OCI-LY3 (cell line): Measurements from ENCODE around the gene NEMF.
A peak's percentile ranks its signal among the peaks of the same experiment; 100 is the strongest.
"Not testable (repeated sequence)": the region's sequence is repeated elsewhere in the genome, so short reads cannot be mapped to it uniquely, and the experiment has no call there.

Experiments used
- H2AFZ ChIP-seq: fragments of 200-600, 300-600 bp; shearing (Covaris generic); 2 replicates; pipeline ENCODE4 v1.6.0; 2014; ENCODE audit warnings: antibody characterized with exemption, low read depth, low read length
- H3K27ac ChIP-seq: fragments of 200-600, 300-600 bp; sonication (generic); 2 replicates; pipeline ENCODE4 v1.5.1; 2014; ENCODE audit warnings: mild to moderate bottlenecking, low read length, moderate library complexity, mixed read lengths
- H3K27me3 ChIP-seq: fragments of 200-600, 300-600 bp; sonication (generic); 2 replicates; pipeline ENCODE4 v1.6.1; 2014; ENCODE audit warnings: low read depth, low read length, mixed read lengths
- H3K36me3 ChIP-seq: fragments of 200-600, 300-600 bp; sonication (generic); replicated peaks from 2 replicates; pipeline ENCODE3; 2014; ENCODE audit warnings: low read depth, low read length, mixed read lengths
- H3K4me1 ChIP-seq: fragments of 300-600, 200-600 bp; sonication (generic); 2 replicates; pipeline ENCODE4 v1.6.1; 2014; ENCODE audit warnings: low read length, mixed read lengths
- H3K4me2 ChIP-seq: fragments of 200-600, 300-600 bp; sonication (generic); 2 replicates; pipeline ENCODE4 v1.6.1; 2014; ENCODE audit warnings: low read length, mixed read lengths
- H3K4me3 ChIP-seq: fragments of 300-600, 200-600 bp; sonication (generic); 2 replicates; pipeline ENCODE4 v1.5.1; 2014; ENCODE audit warnings: antibody characterized with exemption, mild to moderate bottlenecking, low read length, moderate library complexity
- H3K79me2 ChIP-seq: fragments of 300-600, 200-600 bp; shearing (Covaris generic); 2 replicates; pipeline ENCODE4 v1.6.1; 2014; ENCODE audit warnings: mild to moderate bottlenecking, low read length, mixed read lengths
- H3K9ac ChIP-seq: fragments of 300-600, 200-600 bp; shearing (Covaris generic); 2 replicates; pipeline ENCODE4 v1.6.0; 2014; ENCODE audit warnings: mild to moderate bottlenecking, low read length, moderate library complexity
- H3K9me3 ChIP-seq: fragments of 200-600, 300-600 bp; shearing (Covaris generic); 2 replicates; pipeline ENCODE4 v1.6.1; 2014; ENCODE audit warnings: low read length, mixed read lengths; ENCODE audit not compliant: insufficient read depth
- H4K20me1 ChIP-seq: fragments of 200-600, 300-600 bp; sonication (generic); 2 replicates; pipeline ENCODE4 v1.6.1; 2016; ENCODE audit warnings: low read length, mixed read lengths; ENCODE audit not compliant: insufficient read depth
- CTCF ChIP-seq: fragments of 200-600, 300-600 bp; sonication (generic); IDR thresholded peaks from 2 replicates; pipeline ENCODE4 v1.5.1; 2014; ENCODE audit warnings: antibody characterized with exemption, low read length, low read depth
- EZH2phosphoT487 ChIP-seq: fragments of 200-600 bp; shearing (Covaris generic); IDR thresholded peaks from 2 replicates; pipeline ENCODE4 v1.6.1; 2018; ENCODE audit warnings: antibody characterized with exemption, mixed run types, low read depth

NEMF gene

DNA sequence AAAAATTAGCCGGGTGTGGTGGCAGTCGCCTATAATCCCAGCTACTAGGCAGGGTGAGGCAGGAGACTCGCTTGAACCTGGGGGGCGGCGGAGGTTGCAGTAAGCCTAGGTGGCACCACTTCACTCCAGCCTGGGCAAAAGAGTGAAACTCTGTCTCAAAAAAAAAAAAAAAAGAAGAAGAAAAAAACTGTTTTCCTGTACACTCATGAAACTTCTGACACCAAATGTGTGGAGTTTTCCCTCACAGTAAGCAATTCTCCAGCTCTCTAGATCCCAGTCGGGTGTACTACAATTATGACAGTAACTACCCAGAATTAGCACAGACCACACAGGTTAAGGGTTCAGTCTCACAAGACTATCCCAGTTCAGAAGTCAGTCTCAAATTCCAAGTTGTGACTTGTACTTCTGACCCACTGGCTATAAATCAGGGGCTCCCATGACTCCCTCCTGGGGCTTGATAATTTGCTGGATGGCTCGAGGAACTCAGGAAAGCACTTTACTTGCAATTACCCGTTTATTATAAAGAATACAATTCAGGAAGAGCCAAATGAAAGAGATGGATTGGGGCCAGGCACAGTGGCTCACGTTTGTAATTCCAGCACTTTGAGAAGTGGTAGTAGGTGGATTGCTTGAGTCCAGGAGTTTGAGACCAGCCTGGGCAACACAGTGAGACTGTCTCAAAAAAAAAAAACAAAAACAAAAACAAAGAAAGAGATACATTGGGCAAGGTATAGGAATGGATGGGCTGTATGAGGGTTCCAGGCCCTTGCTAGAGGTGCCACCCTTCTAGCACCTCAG lies 27.9 kb upstream of the NEMF start:
- no peaks in the 10 kb centered on the region for H3K36me3 ChIP-seq
- no peaks in the 10 kb centered on the region for H3K79me2 ChIP-seq
- H3K9ac ChIP-seq = peak overlapping the region; percentile 55
- TF ChIP-seq CTCF (no peak), EZH2phosphoT487 (no peak)
- H3K27ac ChIP-seq = peak overlapping the region; percentile 48
- H2AFZ ChIP-seq = peak overlapping the region; percentile 73
- no peaks in the 10 kb centered on the region for H4K20me1 ChIP-seq
- peak overlapping the region; percentile 48 for H3K4me3 ChIP-seq
- H3K4me2 ChIP-seq = peak overlapping the region; percentile 42
- no peaks in the 10 kb centered on the region for H3K27me3 ChIP-seq
- no peaks in the 10 kb centered on the region for H3K9me3 ChIP-seq
- peaks cover 22% of the 10 kb centered on the region for H3K4me1 ChIP-seq

GRCh38 chr14:49879646-49880204 lies 27.1 kb upstream of the NEMF start:
- TF ChIP-seq EZH2phosphoT487 (no peak), CTCF (peak; percentile 65)
- no peaks in the 10 kb centered on the region for H3K27me3 ChIP-seq
- H3K4me3 ChIP-seq = peak overlapping the region; percentile 48
- peak overlapping the region; percentile 48 for H3K27ac ChIP-seq
- peak overlapping the region; percentile 42 for H3K4me2 ChIP-seq
- H4K20me1 ChIP-seq = no peaks in the 10 kb centered on the region
- H2AFZ ChIP-seq = peak overlapping the region; percentile 73
- H3K36me3 ChIP-seq = no peaks in the 10 kb centered on the region
- no peaks in the 10 kb centered on the region for H3K9me3 ChIP-seq
- no peaks in the 10 kb centered on the region for H3K79me2 ChIP-seq
- H3K9ac ChIP-seq = peak overlapping the region; percentile 55
- peaks cover 22% of the 10 kb centered on the region for H3K4me1 ChIP-seq

- Histone ChIP-seq H3K4me2 (no peak overlapping the region), H3K4me3 (no peak overlapping the region), H3K36me3 (no peaks in the 10 kb centered on the region), H4K20me1 (no peaks in the 10 kb centered on the region), H3K9me3 (no peaks in the 10 kb centered on the region), H3K27ac (no peak overlapping the region), H2AFZ (no peak overlapping the region), H3K27me3 (no peaks in the 10 kb centered on the region), H3K79me2 (no peaks in the 10 kb centered on the region), H3K9ac (no peak overlapping the region), H3K4me1 (peaks cover 27% of the 10 kb centered on the region)
- TF ChIP-seq EZH2phosphoT487 = no peak
- no peak for TF ChIP-seq CTCF
These were observed 24.1 kb upstream of the NEMF start for GRCh38 chr14:49876563-49877127.

- no peak for TF ChIP-seq CTCF
- no peak for TF ChIP-seq EZH2phosphoT487
- no peaks in the 10 kb centered on the region for H3K79me2 ChIP-seq
- H2AFZ ChIP-seq = no peak overlapping the region
- no peaks in the 10 kb centered on the region for H3K9me3 ChIP-seq
- no peak overlapping the region for H3K9ac ChIP-seq
- no peak overlapping the region for H3K4me3 ChIP-seq
- no peak overlapping the region for H3K4me2 ChIP-seq
- no peaks in the 10 kb centered on the region for H3K27me3 ChIP-seq
- H3K4me1 ChIP-seq = peaks cover 33% of the 10 kb centered on the region
- H4K20me1 ChIP-seq = no peaks in the 10 kb centered on the region
- no peaks in the 10 kb centered on the region for H3K36me3 ChIP-seq
- no peak overlapping the region for H3K27ac ChIP-seq
These were observed 23.1 kb upstream of the NEMF start for GRCh38 chr14:49875640-49876198.

DNA sequence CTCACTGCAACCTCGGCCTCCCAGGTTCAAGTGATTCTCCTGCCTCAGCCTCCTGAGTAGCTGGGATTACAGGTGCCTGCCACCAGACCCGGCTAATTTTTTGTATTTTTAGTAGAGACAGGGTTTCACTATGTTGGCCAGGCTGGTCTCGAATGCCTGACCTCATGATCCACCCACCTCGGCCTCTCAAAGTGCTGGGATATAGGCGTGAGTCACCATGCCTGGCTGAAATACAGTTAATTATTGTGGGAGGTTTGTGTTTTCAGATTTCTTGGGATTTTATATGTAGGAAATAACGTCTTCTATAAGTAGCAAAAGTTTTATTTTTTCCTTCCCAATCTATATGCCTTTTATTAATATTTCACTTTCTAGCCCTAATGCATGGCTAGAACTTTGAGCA lies 21.0 kb upstream of the NEMF start:
- not testable (repeated sequence) for H2AFZ ChIP-seq

More for the DNA sequence above, 21.0 kb upstream of the NEMF start:
- H3K9ac ChIP-seq, H3K27me3 ChIP-seq, H3K9me3 ChIP-seq, H3K4me3 ChIP-seq, H3K79me2 ChIP-seq, H4K20me1 ChIP-seq, H3K36me3 ChIP-seq, H3K27ac ChIP-seq, H3K4me2 ChIP-seq: not testable (repeated sequence)
- H3K4me1 ChIP-seq = peaks cover 36% of the 10 kb centered on the region
